H54 (cell line): Measurements from ENCODE around the gene IFT122.
A peak's percentile ranks its signal among the peaks of the same experiment; 100 is the strongest.
"Not testable (repeated sequence)": the region's sequence is repeated elsewhere in the genome, so short reads cannot be mapped to it uniquely, and the experiment has no call there.

Experiments used
- DNase-seq: peaks from one replicate; pipeline ENCODE4 v3.0.0; 2011; ENCODE audit warnings: low spot score, mixed read lengths; ENCODE audit not compliant: insufficient read length
- FAIRE-seq: peaks from 3 replicates; lab custom pipeline; 2011; peaks lifted over from hg19 to GRCh38; lab: Jason Lieb, UNC
- POLR2A ChIP-seq: IDR thresholded peaks from 2 replicates; pipeline ENCODE4 v1.6.1; 2011; ENCODE audit warnings: low read depth, mild to moderate bottlenecking, low read length

The IFT122 gene

DNA sequence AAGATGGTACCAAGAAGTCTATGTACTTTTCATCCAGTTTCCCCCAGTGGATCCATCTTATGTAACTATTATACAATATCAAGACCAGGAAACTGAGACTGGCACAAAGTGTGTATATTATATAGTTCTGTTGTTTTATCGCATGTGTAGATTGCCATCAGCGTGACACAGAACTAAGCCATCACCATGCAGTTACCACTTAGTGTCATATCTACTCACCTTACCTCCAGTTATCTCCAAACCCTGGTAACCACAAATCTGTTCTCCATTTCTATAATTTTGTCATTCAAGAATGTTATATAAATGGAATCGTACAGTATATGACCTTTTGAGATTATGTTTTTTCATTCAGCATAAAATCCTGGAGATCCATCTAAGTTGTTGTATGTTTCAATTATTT lies 23.1 kb downstream of the IFT122 start:
- DNase-seq, result no peak
- TF ChIP-seq POLR2A, result no peak
- FAIRE-seq, result no peak

DNA sequence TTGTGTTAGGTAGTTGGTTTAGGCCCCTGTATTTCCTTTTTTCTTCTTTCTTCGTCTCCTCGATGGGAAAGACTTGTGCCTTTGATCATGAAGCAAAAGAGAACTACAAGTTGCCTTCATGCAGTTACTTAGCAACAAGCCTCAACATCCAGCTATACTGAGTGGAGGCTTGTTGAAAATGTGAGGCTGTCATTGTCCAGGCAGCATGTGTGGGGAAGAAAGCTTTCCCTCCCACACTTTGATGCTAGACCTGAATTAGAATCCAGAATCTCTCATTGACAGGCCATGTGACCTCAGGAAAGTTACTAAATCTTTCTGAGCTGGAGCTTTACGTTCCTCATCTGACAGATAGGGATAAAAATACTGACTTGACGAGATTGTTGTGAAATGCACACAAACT lies 23.7 kb downstream of the IFT122 start:
- no peak for TF ChIP-seq POLR2A
- no peak for FAIRE-seq

DNA sequence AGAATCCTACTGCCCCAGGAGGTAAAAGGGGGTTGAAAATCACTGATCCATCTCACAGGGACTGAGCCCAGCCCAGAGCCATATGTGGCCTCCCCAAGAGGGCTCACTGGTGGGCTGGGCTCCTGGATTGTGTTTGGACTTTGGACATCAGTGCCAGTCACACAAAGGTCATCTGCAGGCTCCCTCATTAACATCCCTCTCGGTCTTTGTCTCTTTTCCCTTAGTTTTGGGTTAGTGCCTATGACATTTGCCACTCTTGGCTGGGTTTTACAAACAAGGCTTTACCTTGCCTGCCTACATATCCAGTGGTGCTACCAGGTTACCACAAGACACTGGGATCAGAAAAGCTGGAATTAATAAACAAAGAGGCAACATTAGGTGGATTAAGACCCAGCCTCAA lies 27.9 kb downstream of the IFT122 start:
- FAIRE-seq, result no peak
- TF ChIP-seq POLR2A, result no peak
- DNase-seq, result no peak

More for the DNA sequence above, 23.7 kb downstream of the IFT122 start:
- DNase-seq, result no peak

DNA sequence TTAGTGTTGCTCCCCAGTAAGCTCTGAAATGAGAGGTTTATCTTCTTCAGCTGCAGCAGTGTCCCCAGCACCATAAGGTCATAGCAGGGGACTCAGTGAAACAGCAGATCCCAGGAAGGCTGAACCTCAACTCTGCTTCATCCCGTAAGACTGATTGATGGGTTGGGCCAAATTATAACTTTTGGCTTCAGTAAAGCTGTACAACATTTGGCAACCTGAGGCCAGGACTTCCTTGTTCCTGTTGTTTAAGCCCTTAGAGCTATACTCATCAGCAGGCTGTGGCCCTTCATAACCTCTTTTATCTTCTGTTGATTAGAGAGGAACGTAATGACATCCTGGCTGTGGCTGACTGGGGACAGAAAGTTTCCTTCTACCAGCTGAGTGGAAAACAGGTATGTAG lies 29.0 kb downstream of the IFT122 start:
- DNase-seq (no peak), FAIRE-seq (no peak)
- TF ChIP-seq POLR2A, result no peak

DNA sequence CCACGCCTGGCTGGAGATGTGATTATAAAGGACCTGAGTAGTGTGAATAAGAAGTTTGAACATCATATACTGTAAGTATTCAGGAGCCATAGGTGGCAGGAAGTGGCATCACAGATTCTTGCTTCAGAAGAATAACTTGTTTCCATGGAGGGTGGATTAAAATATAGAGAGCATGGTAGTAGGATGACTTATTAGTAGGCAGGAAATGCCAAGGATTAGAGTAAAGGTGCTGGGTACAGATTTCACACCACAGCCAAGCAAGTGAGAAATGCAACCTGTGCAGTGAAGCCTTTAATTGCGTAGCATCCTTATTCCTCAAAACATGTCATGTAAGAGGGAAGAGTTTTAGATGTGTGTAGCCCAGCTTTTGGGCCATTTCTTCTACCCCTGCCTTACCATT lies 30.8 kb downstream of the IFT122 start:
- no peak for TF ChIP-seq POLR2A
- no peak for DNase-seq
- FAIRE-seq, result no peak

DNA sequence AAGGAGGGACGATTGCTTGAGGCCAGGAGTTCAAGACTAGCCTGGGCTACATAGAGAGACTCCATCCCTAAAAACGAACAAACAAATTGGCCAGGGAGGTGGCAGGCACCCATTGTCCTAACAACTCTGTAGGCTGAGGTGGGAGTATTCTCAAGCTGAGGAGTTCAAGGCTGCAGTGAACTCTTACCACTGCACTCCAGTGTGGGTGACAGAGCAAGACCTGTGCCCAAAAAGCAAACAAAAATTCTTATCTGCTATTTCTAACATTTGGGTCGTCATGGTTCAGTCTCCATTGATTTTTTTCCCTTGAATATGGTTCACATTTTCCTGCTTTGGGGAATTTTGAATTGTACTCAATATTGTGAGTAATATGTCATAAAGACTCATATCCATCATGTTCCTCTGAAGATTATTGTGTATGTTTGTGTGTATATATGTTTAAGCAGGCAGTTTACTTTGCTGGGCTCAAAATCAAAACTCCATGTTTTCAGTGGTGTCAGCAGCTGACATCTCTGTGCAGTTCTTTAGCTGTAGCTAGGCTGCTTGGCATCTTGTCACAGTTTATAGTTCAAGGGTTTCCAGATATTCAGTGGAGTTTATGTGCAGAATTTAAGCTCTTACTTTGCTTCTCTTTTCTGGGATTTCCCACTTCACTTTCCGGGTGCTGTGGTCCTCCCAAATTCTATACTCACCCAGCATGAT lies 33.2 kb downstream of the IFT122 start:
- no peak for FAIRE-seq
- TF ChIP-seq POLR2A, result no peak
- DNase-seq, result no peak

DNA sequence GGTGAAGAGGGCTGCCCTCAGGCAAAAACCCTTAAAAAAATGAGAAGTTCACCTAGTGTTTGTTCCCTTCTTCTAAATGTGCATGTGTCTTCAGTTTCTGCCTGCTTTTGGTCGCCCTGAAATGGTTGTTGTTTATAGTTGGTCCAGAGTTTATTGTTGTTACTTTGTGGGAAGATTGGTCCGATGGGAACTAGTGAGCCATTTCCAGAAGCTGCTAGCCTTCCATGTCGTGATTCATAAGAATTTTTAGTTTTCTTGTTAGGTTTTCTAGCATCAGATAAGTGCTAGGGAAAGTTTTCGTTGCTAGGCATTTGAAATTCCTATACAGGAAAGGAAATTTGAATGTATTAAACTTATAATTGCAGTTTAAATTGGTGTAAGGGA lies 33.7 kb downstream of the IFT122 start:
- no peak for TF ChIP-seq POLR2A
- FAIRE-seq (no peak), DNase-seq (no peak)

DNA sequence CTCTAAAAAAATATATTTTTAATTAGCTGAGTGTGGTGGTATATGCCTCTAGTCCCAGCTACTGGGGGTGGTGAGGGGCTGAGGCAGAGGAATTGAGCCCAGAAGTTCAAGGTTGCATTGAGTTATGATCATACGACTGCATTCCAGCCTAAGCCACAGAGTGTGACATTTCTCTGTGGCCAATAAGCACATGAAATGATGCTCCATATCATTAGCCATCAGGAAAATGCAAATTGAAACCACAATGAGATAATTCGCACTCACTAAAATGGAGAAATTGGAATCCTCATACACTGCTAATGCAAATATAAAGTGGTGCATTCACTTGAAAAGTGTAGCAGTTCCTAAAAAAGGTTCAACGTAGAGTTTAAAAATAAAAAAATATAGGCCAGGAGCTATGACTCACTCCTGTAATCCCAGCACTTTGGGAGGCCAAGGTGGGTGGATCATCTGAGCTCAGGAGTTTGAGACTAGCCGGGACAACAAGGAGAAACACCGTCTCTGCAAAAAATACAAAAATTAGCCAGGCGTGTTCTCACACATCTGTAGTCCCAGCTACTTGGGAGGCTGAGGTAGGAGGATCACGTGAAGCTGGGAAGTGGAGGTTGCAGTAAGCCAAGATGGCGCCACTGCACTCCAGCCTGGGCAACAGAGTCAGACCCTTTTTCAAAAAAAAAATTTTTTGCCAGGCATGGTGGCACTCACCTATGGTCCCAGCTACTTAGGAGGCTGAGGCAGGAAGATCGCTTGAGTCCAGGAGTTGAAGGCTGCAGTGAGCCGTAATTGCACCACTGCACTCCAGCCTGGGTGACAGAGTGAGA lies 35.2 kb downstream of the IFT122 start:
- no peak for DNase-seq
- TF ChIP-seq POLR2A, result no peak
- FAIRE-seq, result no peak

DNA sequence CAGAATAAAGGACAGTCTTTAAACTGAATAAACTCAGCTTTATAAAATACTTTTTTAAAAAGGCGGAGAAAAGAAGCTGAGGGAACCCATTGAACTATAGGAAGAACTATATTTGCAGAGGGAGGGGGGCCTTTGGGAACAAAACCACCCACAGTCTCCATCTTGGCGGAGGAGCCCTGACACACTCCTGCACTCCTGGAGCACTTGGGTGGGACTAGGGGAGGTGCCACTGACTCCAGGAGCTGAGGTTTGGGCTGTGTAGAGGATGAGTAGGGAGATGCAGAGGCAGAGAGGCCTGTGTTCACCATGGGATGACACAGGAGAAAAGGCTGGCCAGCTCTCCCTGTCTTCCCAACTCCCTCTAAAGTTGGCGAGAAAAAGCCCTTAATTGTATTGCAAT lies 35.8 kb downstream of the IFT122 start:
- TF ChIP-seq POLR2A, result no peak
- no peak for FAIRE-seq
- no peak for DNase-seq

DNA sequence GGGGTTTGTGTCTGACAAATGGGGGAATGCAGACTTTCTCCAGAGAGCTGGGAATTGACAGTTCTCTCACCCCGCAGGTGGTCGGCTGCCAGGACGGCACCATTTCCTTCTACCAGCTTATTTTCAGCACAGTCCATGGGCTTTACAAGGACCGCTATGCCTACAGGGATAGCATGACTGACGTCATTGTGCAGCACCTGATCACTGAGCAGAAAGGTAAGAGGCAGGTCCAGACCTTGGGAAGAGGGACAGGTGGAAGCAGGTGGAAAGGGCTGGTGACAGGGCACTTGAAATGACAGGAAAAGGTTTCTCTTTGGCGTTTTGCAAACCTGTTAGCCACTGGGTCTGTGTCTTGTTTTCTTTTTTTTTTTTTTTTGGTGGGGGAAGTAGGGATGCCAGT lies 36.6 kb downstream of the IFT122 start:
- no peak for TF ChIP-seq POLR2A
- DNase-seq (no peak), FAIRE-seq (no peak)

DNA sequence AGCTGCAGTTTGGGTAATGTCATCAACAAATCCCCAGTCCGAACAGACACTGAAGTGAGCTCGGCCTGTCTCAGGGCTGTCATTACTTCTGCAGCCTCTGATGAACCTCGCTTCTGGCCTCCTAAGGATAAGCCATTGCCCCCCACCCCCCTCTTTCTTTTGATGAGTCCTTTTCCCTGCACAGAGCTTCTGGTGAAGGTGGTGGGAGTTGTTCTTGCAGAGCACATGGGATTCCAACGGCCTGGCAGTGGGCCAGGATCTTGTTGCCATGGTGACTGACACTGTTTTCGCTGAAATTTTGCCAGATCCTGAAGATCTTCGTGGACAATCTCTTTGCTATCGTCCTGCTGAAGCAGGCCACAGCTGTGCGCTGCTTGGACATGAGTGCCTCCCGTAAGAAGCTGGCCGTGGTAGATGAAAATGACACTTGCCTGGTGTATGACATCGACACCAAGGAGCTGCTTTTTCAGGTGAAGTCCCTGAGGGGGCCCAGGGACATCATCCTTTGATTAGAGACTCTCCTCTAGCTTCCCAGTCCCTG lies 41.3 kb downstream of the IFT122 start:
- peak; percentile 15 for FAIRE-seq
- DNase-seq, result not testable (repeated sequence)

DNA sequence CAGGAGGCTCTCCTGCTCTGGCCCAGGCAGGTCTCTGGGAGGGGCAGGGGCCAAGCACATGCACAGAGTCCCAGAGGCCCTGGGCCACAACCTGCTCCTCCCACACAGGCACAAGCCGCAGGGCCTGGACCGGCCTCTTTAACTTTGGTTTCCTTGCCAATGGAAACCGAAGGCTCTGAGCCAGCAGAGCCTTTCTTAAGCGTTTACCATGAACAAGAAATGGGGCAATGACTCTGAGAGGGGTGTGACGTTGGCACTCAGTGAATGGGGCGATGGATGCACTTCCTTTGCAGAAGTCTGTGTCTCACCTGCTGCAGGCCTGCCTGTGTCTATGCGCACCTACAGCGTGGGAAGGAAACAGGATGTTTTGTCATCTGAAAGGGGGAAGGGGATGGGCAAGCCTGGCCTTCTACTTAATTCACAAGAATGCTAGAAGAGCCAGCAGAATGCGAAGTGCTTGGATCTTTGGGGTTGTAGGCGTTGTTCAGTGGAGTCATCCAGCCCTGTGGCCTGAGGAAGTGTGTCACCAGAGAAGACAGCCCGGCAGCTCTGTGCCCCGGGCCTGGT lies 41.8 kb downstream of the IFT122 start:
- no peak for DNase-seq
- TF ChIP-seq POLR2A, result no peak
- no peak for FAIRE-seq

DNA sequence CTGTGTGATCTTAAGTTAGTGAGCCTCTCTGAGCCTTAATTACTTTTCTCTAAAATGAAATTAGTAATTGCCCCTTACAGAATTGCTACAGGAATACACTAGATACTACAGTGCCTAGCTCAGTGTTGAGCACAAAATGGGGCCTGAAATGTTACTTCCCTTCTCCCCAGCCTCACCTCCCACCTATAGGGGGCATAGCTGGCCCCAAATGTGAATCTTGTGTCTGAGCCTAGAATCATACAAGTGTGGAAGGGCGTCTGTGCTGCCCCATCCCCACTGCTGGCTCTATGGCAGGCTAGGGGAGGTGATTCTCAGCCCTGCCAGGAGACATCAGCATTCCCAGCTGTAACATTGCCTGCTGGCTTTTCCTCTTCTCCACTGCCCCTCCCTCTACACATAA lies 42.7 kb downstream of the IFT122 start:
- DNase-seq (no peak), FAIRE-seq (no peak)
- TF ChIP-seq POLR2A, result no peak

DNA sequence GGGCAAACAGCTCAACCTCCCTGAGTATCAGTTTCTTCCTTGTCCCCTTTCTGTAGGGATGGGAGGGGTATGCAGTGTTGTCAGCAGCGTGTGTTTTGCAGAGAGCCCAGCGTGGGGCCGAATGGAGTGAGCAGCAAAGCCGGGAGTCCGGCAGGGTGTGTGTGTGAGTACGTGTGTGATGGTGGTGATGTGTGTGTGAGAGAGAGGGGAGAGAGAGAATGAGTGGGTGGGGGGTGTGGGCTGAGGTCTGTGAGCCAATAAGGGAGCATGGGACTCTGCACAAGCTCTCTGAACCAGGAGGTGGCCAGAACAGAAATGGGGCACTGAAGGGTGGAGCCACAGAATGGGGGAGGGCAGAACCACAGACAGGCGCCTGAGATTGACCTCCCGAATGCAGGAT lies 43.8 kb downstream of the IFT122 start:
- FAIRE-seq, result no peak

DNA sequence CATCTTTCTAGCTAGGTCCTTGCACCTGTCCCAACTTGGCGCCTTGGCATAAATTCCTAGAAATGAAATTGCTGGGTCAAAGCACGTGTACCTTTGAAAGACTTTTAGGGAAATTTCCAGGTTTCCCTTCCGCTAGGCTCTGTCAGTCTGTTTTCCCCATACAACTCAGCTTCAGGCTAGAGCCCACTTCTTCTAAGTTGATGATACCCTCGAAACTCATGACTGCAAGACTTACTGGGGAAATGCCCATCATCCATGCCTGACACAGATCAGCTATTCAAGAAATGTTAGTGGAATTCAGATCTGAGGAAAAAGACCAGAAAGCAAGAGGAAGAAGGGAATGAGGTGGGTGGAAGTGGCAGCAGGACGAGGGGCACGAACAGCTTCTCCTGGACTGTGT lies 45.1 kb downstream of the IFT122 start:
- not testable (repeated sequence) for DNase-seq, FAIRE-seq

More for the DNA sequence above, 43.8 kb downstream of the IFT122 start:
- TF ChIP-seq POLR2A, result no peak
- DNase-seq, result no peak
